Measurements from ENCODE around the gene MAP1LC3B2. TPM values are rescaled to one million over a fixed set of nuclear protein-coding genes. Genes with fewer than 3 reads are reported as not detected.

The MAP1LC3B2 gene
- total RNA-seq, 1 experiment from 2014 or later = 0.97 TPM

- Mint-ChIP-seq H3K27ac (ENCODE audit: unreplicated experiment) (no peak overlapping the region), H3K4me3 (ENCODE audit: low read depth, unreplicated experiment) (no peak overlapping the region), H3K36me3 (ENCODE audit: insufficient read depth, unreplicated experiment) (no peaks in the 10 kb centered on the region), H3K4me1 (ENCODE audit: low read depth, unreplicated experiment) (no peaks in the 10 kb centered on the region), H3K9me3 (ENCODE audit: low read depth, unreplicated experiment) (no peaks in the 10 kb centered on the region), H3K27me3 (ENCODE audit: unreplicated experiment) (peaks cover 49% of the 10 kb centered on the region)
- CTCF ChIA-PET = interaction anchor here (1.2 kb wide), 1 partner anchor 341 kb away, joined by 3 read pairs; no protein-coding TSS in a partner anchor
- no peak for DNase-seq
- intact Hi-C loops (cut with micrococcal nuclease; ENCODE audit: unreplicated experiment) = no loop called here
- TF ChIP-seq CTCF (IDR thresholded peaks at IDR 0.05; ENCODE audit: unreplicated experiment) = no peak
- BruUV-seq (replicated peaks) = no TSS peak
These were observed 55.2 kb downstream of the MAP1LC3B2 start for GRCh38 chr12:116614194-116614915.

- H3K4me1 Mint-ChIP-seq (ENCODE audit: low read depth, unreplicated experiment) = no peaks in the 10 kb centered on the region
- peaks cover 58% of the 10 kb centered on the region for H3K27me3 Mint-ChIP-seq (ENCODE audit: unreplicated experiment)
- CTCF ChIA-PET = interaction anchor here (1.2 kb wide), 1 partner anchor 340 kb away, joined by 3 read pairs; no protein-coding TSS in a partner anchor
- no peak for DNase-seq
- intact Hi-C loops (cut with micrococcal nuclease; ENCODE audit: unreplicated experiment) = no loop called here
- H3K27ac Mint-ChIP-seq (ENCODE audit: unreplicated experiment) = no peak overlapping the region
- BruUV-seq (replicated peaks) = no TSS peak
- H3K36me3 Mint-ChIP-seq (ENCODE audit: insufficient read depth, unreplicated experiment) = no peaks in the 10 kb centered on the region
- no peaks in the 10 kb centered on the region for H3K9me3 Mint-ChIP-seq (ENCODE audit: low read depth, unreplicated experiment)
- no peak overlapping the region for H3K4me3 Mint-ChIP-seq (ENCODE audit: low read depth, unreplicated experiment)
- TF ChIP-seq CTCF (IDR thresholded peaks at IDR 0.05; ENCODE audit: unreplicated experiment) = no peak
These were observed 56.1 kb downstream of the MAP1LC3B2 start for GRCh38 chr12:116615141-116615861.

- no peak for TF ChIP-seq CTCF (IDR thresholded peaks at IDR 0.05; ENCODE audit: unreplicated experiment)
- intact Hi-C loops (cut with micrococcal nuclease; ENCODE audit: unreplicated experiment) = no loop called here
- no peak overlapping the region for H3K4me3 Mint-ChIP-seq (ENCODE audit: low read depth, unreplicated experiment)
- peaks cover 72% of the 10 kb centered on the region for H3K27me3 Mint-ChIP-seq (ENCODE audit: unreplicated experiment)
- no peaks in the 10 kb centered on the region for H3K9me3 Mint-ChIP-seq (ENCODE audit: low read depth, unreplicated experiment)
- H3K4me1 Mint-ChIP-seq (ENCODE audit: low read depth, unreplicated experiment) = no peaks in the 10 kb centered on the region
- DNase-seq = no peak
- CTCF ChIA-PET = no interaction called here
- no peaks in the 10 kb centered on the region for H3K36me3 Mint-ChIP-seq (ENCODE audit: insufficient read depth, unreplicated experiment)
- no peak overlapping the region for H3K27ac Mint-ChIP-seq (ENCODE audit: unreplicated experiment)
- no TSS peak for BruUV-seq (replicated peaks)
These were observed 57.5 kb downstream of the MAP1LC3B2 start for GRCh38 chr12:116616536-116617248.

DNA sequence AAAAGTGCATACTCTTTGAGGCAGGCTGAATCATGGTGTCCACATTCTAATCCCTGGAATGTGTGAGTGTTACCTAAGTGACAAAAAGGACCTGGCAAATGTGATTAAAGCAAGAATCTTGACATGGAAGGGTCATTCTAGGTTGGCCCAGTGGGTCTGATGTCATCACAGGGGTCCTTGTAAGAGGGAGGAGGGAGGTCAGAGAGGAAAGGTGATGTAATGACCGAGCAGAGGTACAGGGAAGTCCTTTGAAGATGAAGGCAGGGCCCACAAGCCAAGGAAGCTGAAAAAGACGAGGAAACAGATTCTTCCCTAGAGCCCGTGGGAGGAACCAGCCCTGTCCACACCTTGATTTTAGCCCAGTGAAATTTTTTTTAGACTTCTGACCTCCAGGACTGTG is 60.1 kb downstream of the MAP1LC3B2 start:
- BruUV-seq (replicated peaks) = no TSS peak
- intact Hi-C loops (cut with micrococcal nuclease; ENCODE audit: unreplicated experiment) = no loop called here
- Mint-ChIP-seq H3K4me3 (ENCODE audit: low read depth, unreplicated experiment) (no peak overlapping the region), H3K27me3 (ENCODE audit: unreplicated experiment) (peaks cover 79% of the 10 kb centered on the region), H3K27ac (ENCODE audit: unreplicated experiment) (no peak overlapping the region), H3K9me3 (ENCODE audit: low read depth, unreplicated experiment) (peaks cover 9% of the 10 kb centered on the region), H3K4me1 (ENCODE audit: low read depth, unreplicated experiment) (no peaks in the 10 kb centered on the region), H3K36me3 (ENCODE audit: insufficient read depth, unreplicated experiment) (no peaks in the 10 kb centered on the region)
- CTCF ChIA-PET = interaction anchor here (0.6 kb wide), 1 partner anchor 357 kb away, joined by 4 read pairs; no protein-coding TSS in a partner anchor
- DNase-seq = no peak
- no peak for TF ChIP-seq CTCF (IDR thresholded peaks at IDR 0.05; ENCODE audit: unreplicated experiment)
